ENCODE results near the gene RAPGEF2. TPM values are rescaled to one million over a fixed set of nuclear protein-coding genes. Genes with fewer than 3 reads are reported as not detected.

RAPGEF2 gene
- total RNA-seq, 2 experiments from 2014 or later = 24.1 to 27.8 TPM

DNA sequence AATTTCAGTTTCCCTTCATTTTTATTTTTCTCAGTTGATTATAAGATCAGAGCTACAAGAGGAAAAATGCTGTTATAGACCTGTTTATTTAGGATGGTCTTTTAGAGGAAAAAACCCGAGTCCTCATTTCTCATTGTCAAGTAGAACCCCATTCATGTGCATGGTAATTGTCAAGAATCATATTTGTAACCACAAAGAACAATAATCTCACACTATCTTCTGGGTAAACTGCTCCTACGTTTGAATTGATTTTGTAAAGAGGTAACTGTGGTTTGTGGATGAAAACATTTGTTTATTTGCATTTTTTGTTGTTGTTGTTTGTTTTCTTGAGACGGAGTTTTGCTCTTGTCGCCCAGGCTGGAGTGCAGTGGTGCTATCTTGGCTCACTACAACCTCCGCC, 23.8 kb downstream of the RAPGEF2 start:
- Mint-ChIP-seq H3K36me3 (ENCODE audit: low read depth) (peaks cover 2% of the 10 kb centered on the region), H3K4me1 (peaks cover 24% of the 10 kb centered on the region), H3K9me3 (no peaks in the 10 kb centered on the region), H3K4me3 (no peak overlapping the region), H3K27ac (peak overlapping the region; percentile 9), H3K27me3 (no peaks in the 10 kb centered on the region)
- no peak for DNase-seq
- ChIA-PET POLR2A (interaction anchor here (0.6 kb wide), 1 partner anchor 9 kb away, joined by 3 read pairs; no protein-coding TSS in a partner anchor), CTCF (no interaction called here)

DNA sequence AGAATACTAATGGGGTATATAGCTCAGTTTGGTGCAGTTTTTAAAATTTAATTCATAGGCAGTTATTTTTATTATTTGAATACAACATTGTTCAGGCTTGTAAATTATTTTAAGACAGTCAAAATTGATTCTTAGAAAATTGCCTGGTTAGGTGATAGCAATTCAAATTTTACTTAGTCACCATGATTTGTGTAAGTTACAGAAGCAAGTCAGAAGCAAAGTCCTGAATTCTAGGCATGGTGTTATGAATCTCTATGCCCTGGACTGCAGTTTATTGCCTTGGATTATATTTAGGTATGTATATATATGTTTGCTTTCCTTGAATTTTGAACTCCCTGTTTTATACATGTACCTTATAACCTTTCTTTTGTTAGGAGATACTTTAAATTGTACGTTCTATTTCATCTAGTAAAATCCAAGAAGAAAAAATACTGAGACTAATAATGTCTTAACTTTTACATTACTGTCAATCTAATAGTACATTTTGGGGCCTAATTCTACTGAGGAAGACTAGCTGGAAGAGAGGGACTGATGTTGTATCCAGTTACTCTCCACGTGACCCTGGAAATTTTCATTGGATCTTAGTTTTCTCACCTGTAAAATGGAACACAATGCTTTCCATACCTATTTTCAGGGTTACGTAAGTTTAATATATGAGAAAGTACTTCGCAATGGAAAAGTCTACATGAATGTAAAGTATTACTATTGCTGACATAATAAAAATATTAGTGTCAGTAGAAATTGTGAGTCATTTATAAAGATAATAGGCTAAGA, 25.1 kb downstream of the RAPGEF2 start:
- CTCF ChIA-PET = no interaction called here
- no peak for DNase-seq
- Mint-ChIP-seq H3K4me3 (no peak overlapping the region), H3K27me3 (no peaks in the 10 kb centered on the region), H3K4me1 (peaks cover 24% of the 10 kb centered on the region), H3K27ac (no peak overlapping the region), H3K36me3 (ENCODE audit: low read depth) (peaks cover 2% of the 10 kb centered on the region), H3K9me3 (no peaks in the 10 kb centered on the region)
- POLR2A ChIA-PET = no interaction called here

DNA sequence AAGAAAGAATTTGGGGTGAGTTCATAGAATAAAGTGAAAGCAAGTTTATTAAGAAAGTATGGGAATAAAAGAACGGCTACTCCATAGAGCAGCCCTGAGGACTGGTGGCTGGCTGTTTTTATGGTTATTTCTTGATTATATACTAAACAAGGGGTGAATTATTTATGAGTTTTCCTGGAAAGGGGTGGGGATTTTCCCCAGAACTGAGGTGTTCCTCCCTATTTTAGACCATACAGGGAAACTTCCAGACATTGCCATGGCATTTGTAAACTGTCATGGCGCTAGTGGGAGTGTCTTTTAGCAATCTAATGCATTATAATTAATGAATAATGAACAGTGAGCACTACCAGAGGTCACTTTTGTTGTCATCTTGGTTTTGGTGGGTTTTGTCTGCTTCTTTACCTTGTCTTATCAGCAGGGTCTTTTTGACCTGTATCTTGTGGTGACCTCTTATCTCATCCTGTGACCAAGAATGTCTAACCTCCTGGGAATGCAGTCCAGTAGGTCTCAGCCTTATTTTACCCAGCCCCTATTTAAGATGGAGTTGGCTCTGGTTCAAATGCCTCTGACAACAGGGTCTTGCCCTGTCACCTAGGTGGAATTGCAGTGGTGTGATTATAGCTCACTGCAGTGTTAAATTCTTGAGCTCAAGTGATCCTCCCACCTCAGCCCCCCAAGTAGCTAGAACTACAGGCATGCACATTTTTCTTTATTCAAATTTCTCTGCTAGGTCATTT, 27.1 kb downstream of the RAPGEF2 start:
- Mint-ChIP-seq H3K27ac (no peak overlapping the region), H3K36me3 (ENCODE audit: low read depth) (peaks cover 3% of the 10 kb centered on the region), H3K27me3 (no peaks in the 10 kb centered on the region), H3K4me3 (no peak overlapping the region), H3K9me3 (no peaks in the 10 kb centered on the region), H3K4me1 (peaks cover 23% of the 10 kb centered on the region)
- POLR2A ChIA-PET = no interaction called here
- DNase-seq = no peak
- CTCF ChIA-PET = no interaction called here

DNA sequence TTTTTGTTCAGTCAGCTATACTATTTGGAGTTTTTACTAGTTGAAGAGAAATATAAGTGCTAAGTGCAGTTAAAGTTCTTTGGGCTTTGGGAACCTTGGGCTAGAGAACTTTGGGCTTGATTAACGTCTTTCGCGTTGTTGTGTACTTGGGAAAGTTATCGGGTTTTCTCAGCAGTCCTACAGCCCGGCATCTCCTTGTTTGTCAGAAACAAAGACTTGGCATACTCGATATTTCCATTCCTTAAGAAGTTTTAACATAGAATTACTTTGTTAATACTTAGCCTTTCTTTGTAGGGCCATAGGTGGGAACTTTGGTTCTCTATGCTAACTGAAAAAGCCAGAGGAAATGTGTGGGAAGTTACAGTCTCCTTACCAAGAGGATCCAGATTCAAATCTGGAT, 28.7 kb downstream of the RAPGEF2 start:
- Mint-ChIP-seq H3K27me3 (no peaks in the 10 kb centered on the region), H3K9me3 (no peaks in the 10 kb centered on the region), H3K4me3 (no peak overlapping the region), H3K27ac (no peak overlapping the region), H3K4me1 (peaks cover 10% of the 10 kb centered on the region), H3K36me3 (ENCODE audit: low read depth) (peaks cover 3% of the 10 kb centered on the region)
- ChIA-PET CTCF (interaction anchor here (0.6 to 0.7 kb wide), 2 partner anchors 141 to 259 kb away, joined by 3 read pairs; no protein-coding TSS in a partner anchor), POLR2A (no interaction called here)
- DNase-seq = no peak

DNA sequence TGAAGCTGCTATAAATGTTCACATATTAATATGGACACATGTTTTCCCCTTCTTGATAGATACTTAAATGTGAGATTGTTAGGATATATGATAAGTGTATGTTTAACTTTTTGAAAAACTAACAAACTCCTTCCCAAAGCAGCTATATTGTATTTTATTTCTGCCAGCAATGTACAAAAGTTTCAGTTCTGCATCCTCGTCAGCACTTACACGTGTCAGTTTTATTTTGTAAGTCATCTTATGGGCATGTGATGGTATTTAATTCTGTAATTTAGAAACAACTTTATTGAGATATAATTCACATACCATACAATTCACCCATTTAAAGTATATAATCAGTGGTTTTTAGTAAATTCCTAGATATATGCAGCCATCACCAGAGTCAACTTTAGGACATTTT, 31.6 kb downstream of the RAPGEF2 start:
- Mint-ChIP-seq H3K4me3 (no peak overlapping the region), H3K9me3 (no peaks in the 10 kb centered on the region), H3K36me3 (ENCODE audit: low read depth) (peaks cover 3% of the 10 kb centered on the region), H3K27ac (no peak overlapping the region), H3K27me3 (no peaks in the 10 kb centered on the region), H3K4me1 (no peaks in the 10 kb centered on the region)
- POLR2A ChIA-PET = no interaction called here
- CTCF ChIA-PET = no interaction called here
- no peak for DNase-seq

DNA sequence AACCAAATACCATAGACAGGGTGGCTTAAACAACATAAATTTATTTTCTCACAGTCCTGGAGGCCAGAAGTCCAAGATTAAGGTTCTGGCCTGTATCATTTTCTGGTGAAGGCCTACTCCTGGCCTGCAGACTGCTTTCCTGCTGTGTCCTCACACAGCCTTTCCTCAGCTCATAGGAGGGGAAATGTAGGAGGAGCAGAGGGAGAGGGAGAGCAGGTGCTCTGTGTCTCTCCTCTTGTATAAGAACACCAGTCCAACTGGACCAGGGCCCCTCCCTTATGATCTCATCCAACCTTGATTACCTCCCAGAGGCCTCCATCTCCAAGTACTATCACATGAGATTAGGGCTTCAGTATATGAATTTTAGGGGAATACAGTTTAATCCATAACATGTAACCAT, 34.3 kb downstream of the RAPGEF2 start:
- POLR2A ChIA-PET = no interaction called here
- no peak overlapping the region for H3K4me3 Mint-ChIP-seq
- peaks cover 3% of the 10 kb centered on the region for H3K36me3 Mint-ChIP-seq (ENCODE audit: low read depth)

DNA sequence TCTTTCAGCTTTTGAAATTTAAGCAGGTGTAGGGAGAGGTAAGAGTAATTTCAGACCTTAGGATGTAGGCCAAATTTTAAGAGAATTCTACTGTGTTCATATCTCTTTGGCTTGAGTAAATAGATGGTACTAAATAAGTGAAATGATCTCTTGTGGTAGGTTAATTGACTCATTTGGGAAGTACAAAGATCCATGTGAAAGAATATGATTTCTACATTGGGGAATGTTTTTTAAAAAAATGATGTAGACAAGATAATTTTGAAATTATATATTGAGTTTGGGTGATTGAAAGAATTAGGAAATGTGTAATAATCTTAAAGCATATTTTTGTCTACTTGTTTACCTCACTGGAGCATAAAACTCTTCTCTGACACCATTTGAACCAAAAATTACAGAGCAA, 35.6 kb downstream of the RAPGEF2 start:
- POLR2A ChIA-PET = no interaction called here
- Mint-ChIP-seq H3K9me3 (no peaks in the 10 kb centered on the region), H3K27me3 (no peaks in the 10 kb centered on the region), H3K27ac (no peak overlapping the region), H3K4me1 (no peaks in the 10 kb centered on the region), H3K4me3 (no peak overlapping the region), H3K36me3 (ENCODE audit: low read depth) (peaks cover 3% of the 10 kb centered on the region)
- no peak for DNase-seq
- CTCF ChIA-PET = no interaction called here

More for the DNA sequence above, 34.3 kb downstream of the RAPGEF2 start:
- DNase-seq = no peak
- Mint-ChIP-seq H3K9me3 (no peaks in the 10 kb centered on the region), H3K27me3 (no peaks in the 10 kb centered on the region), H3K27ac (no peak overlapping the region), H3K4me1 (no peaks in the 10 kb centered on the region)
- CTCF ChIA-PET = no interaction called here

DNA sequence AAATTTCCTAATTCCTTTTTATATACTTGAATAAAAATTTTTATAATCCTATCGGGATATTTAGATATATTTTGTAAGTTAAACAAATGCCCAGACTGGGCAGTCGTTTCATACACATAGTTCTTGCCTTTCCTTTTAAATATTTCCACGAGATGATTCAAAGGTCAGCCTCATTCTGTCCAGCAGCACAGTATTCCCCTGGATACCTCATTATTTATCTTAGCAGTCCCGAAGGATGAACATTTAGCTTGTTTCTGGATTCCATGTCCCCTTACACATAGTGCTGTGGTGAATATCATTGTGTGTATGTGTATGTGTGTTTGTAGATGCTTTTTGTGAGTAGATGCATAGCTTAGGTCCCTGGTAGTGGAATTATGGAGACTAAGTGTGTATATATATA, 38.3 kb downstream of the RAPGEF2 start:
- no peak for DNase-seq
- Mint-ChIP-seq H3K36me3 (ENCODE audit: low read depth) (peaks cover 5% of the 10 kb centered on the region), H3K27me3 (no peaks in the 10 kb centered on the region), H3K4me3 (no peak overlapping the region), H3K4me1 (no peaks in the 10 kb centered on the region), H3K9me3 (no peaks in the 10 kb centered on the region), H3K27ac (no peak overlapping the region)
- ChIA-PET POLR2A (no interaction called here), CTCF (interaction anchor here (0.7 kb wide), 1 partner anchor 475 kb away, joined by 3 read pairs; no protein-coding TSS in a partner anchor)

DNA sequence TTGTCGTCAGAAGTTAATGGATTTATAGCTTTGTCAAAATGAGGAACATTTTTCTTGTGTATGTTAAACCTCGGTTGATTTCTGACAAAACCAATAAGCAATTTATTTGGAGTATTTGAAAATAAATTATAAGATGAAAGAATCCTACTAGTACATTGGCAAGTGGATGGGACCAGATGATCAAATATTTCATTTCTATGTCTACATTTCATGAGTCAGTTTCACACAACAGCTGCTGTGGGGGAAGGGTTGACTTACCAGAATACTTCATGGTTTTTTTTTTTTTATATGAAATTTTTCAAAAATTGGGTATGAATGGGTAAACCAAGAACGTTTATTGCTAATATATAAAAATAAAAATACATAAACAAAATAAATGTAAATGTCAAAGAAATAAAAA, 39.4 kb downstream of the RAPGEF2 start:
- Mint-ChIP-seq H3K4me3 (no peak overlapping the region), H3K36me3 (ENCODE audit: low read depth) (peaks cover 5% of the 10 kb centered on the region), H3K27me3 (no peaks in the 10 kb centered on the region), H3K4me1 (no peaks in the 10 kb centered on the region), H3K9me3 (no peaks in the 10 kb centered on the region), H3K27ac (no peak overlapping the region)
- POLR2A ChIA-PET = no interaction called here
- DNase-seq = no peak
- CTCF ChIA-PET = no interaction called here

DNA sequence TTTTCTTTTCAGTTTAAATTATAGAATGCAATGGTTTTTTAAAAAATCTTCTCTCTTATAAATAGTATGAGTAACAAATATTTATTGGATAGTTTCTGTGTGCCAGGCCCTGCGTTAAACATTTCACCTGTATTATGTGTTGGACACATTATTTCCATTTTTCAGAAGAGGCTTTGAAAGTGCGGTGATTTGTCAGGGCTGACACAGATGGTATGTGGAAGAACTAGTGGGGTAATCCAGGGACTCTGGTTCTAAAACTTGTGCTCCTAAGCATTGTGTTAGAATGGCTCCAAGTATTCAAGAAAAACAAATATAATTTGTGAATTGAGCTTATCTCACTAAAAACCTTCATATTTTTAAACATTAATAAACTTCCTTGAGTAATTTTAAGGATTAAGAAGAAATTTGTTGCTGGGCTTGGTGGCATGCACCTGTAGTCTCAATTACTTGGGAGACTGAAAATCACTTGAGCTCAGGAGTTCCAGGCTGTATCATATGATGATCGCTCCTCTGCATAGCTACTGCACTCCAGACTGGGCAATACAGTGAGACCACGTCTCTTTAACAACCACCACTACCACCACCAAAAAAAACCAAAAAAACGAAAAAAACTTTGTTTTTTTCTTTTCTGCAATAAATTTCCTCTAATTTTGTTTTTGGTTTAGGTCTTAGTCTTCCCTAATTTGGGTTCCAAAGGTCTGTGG, 40.0 kb downstream of the RAPGEF2 start:
- H3K4me1 Mint-ChIP-seq = no peaks in the 10 kb centered on the region
- no peak overlapping the region for H3K27ac Mint-ChIP-seq
- H3K36me3 Mint-ChIP-seq (ENCODE audit: low read depth) = peaks cover 5% of the 10 kb centered on the region
- H3K27me3 Mint-ChIP-seq = no peaks in the 10 kb centered on the region
- no peaks in the 10 kb centered on the region for H3K9me3 Mint-ChIP-seq
- no peak overlapping the region for H3K4me3 Mint-ChIP-seq
- no peak for DNase-seq
- CTCF ChIA-PET = no interaction called here
- POLR2A ChIA-PET = no interaction called here

DNA sequence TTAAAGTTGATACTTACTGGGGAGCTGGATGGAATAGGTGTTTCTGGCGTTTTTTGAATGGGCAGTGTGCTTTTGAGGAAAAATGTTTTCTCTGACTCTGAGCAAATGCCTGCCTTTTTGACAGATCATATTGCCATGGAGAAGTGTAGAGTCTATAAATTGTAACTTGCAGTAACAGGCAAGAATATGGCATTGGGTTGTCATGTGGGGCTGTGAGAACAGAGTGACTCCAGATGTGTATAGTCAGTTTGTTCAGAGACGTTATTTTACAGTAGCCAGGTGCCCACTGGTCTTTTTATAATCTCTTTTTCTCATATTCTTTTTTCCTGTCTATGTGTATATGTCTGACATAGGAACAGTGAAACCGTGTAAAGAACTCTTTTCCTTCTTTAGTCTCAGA, 40.8 kb downstream of the RAPGEF2 start:
- Mint-ChIP-seq H3K36me3 (ENCODE audit: low read depth) (peaks cover 5% of the 10 kb centered on the region), H3K4me1 (no peaks in the 10 kb centered on the region), H3K9me3 (no peaks in the 10 kb centered on the region), H3K4me3 (no peak overlapping the region), H3K27ac (no peak overlapping the region), H3K27me3 (no peaks in the 10 kb centered on the region)
- DNase-seq = no peak
- CTCF ChIA-PET = no interaction called here
- POLR2A ChIA-PET = no interaction called here

DNA sequence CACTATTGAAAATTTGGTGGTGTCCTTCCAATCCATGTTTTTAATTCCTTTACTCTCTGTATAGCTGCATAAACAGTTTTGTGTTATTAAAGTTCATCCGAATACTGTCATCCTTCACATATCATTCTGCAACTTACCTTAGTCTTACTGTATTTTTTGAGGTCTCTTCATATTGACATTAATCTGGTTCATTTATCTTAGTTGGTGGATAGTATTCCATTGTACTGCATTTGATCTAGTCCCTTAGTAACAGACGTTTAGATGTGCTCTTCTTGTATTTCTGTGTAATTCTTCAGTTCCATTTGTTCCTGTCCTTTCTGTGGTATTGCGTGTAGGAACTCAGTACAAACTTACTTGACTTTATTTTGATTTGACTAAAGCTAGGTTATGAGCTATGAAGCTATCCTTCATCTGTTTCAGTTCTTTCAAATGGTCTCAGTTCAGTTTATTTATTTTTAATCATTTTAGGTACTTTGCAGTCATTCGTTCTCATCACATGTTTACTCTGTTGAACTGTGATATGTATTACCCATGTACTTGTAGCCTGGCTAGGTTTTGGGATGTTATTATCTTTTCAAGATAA, 41.3 kb downstream of the RAPGEF2 start:
- Mint-ChIP-seq H3K9me3 (no peaks in the 10 kb centered on the region), H3K36me3 (ENCODE audit: low read depth) (peaks cover 5% of the 10 kb centered on the region), H3K27ac (no peak overlapping the region), H3K4me3 (no peak overlapping the region), H3K4me1 (no peaks in the 10 kb centered on the region), H3K27me3 (no peaks in the 10 kb centered on the region)
- ChIA-PET POLR2A (no interaction called here), CTCF (no interaction called here)
- DNase-seq = no peak

DNA sequence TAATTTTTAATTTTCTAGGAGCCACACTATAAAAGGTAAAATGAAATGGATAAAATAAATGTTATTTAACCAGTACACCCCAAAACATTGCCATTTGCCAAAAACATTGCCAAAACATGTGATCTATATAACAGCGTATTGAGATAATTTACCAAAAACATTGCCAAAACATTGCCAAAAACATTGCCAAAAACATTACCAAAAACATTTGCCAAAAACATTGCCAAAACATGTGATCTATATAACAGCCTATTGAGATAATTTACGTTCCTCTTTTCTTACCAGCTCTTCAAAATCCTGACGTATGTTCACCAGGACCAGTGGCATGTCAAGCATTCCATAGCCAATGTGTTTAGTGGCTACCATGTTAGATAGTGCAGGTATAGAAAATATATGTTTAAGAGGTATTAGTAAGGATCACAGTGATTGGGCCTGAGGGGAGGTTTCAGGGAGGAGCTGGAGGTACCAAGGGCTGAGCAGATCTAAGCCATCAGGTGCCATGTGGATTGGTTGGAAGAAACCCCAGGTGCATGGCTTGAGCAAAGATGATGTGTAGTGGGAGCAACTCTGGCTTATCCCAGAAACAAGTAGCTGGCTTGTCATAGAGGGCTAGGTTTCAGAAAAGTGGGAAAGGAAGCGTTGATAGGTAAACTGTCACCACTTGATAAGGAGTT, 42.6 kb downstream of the RAPGEF2 start:
- no peaks in the 10 kb centered on the region for H3K4me1 Mint-ChIP-seq
- H3K27me3 Mint-ChIP-seq = no peaks in the 10 kb centered on the region
- no peak overlapping the region for H3K27ac Mint-ChIP-seq
- H3K9me3 Mint-ChIP-seq = no peaks in the 10 kb centered on the region
- ChIA-PET CTCF (no interaction called here), POLR2A (no interaction called here)
- DNase-seq = no peak
- H3K4me3 Mint-ChIP-seq = no peak overlapping the region
- H3K36me3 Mint-ChIP-seq (ENCODE audit: low read depth) = peaks cover 5% of the 10 kb centered on the region

Measured in activated CD4-positive, alpha-beta memory T cell treated with anti-CD3 and anti-CD28 coated beads, Interleukin-2, amount 10 ng/mL, durations not matched to agents 7 days and 5 days (primary cell).